Natural killer cell (primary cell): ENCODE data around the gene SMIM41. TPM values are rescaled to one million over a fixed set of nuclear protein-coding genes. Genes with fewer than 3 reads are reported as not detected.
A peak's percentile ranks its signal among the peaks of the same experiment; 100 is the strongest.
"Not testable (repeated sequence)": the region's sequence is repeated elsewhere in the genome, so short reads cannot be mapped to it uniquely, and the experiment has no call there.

Experiments
- ATAC-seq, 3 donors: fragments of 150-1000 bp in 2 of 3; fragments of 200-7000 bp in 1 of 3; cut with Tn5 transposase; 1 replicate in 1 of 3; 2 replicates in 2 of 3; pipeline ENCODE4 v1.10.0; 2021; ENCODE audit warnings: mild to moderate bottlenecking in 2 of 3, moderate library complexity in 2 of 3
- DNase-seq, 2 donors: peaks; one replicate each; pipeline versions ENCODE4 v3.0.0 to v3.0.0-alpha.2; 2013 to 2021; ENCODE audit warnings: mixed read lengths in 1 of 2
- H3K27ac ChIP-seq: one replicate; pipeline ENCODE4 v1.5.1; 2013; ENCODE audit warnings: mild to moderate bottlenecking, low read length
- H3K27me3 ChIP-seq: one replicate; pipeline ENCODE4 v1.6.1; 2013; ENCODE audit warnings: low read length; ENCODE audit not compliant: control insufficient read depth, insufficient read depth
- H3K36me3 ChIP-seq: one replicate; pipeline ENCODE4 v1.6.1; 2013; ENCODE audit warnings: low read length; ENCODE audit not compliant: control insufficient read depth, insufficient read depth
- H3K4me1 ChIP-seq: one replicate; pipeline ENCODE4 v1.6.1; 2013; ENCODE audit warnings: low read length; ENCODE audit not compliant: control insufficient read depth, insufficient read depth
- H3K4me3 ChIP-seq: one replicate; pipeline ENCODE4 v1.5.1; 2013; ENCODE audit warnings: low read length
- H3K9me3 ChIP-seq: one replicate; pipeline ENCODE4 v1.6.1; 2013; ENCODE audit warnings: low read length; ENCODE audit not compliant: control insufficient read depth, insufficient read depth
- H3K27ac Mint-ChIP-seq, 2 donors: one replicate each; pipeline ENCODE4 v1.8.0; 2022; ENCODE audit warnings: mild to moderate bottlenecking in 2 of 2, mixed read lengths in 2 of 2, moderate library complexity in 1 of 2
- H3K27me3 Mint-ChIP-seq, 2 donors: one replicate each; pipeline ENCODE4 v1.8.0; 2022; ENCODE audit warnings: low read depth in 2 of 2, mixed read lengths in 2 of 2
- H3K36me3 Mint-ChIP-seq: one replicate; pipeline ENCODE4 v1.8.0; 2022; ENCODE audit warnings: mixed read lengths
- H3K4me1 Mint-ChIP-seq, 2 donors: one replicate each; pipeline ENCODE4 v1.8.0; 2022; ENCODE audit warnings: mixed read lengths in 2 of 2
- H3K4me3 Mint-ChIP-seq: one replicate; pipeline ENCODE4 v1.8.0; 2022; ENCODE audit warnings: mild to moderate bottlenecking, moderate library complexity, mixed read lengths
- H3K9me3 Mint-ChIP-seq, 2 donors: one replicate each; pipeline ENCODE4 v1.8.0; 2022; ENCODE audit warnings: mixed read lengths in 2 of 2
- CTCF ChIP-seq: fragments of 200-600 bp; IDR thresholded peaks from one replicate; pipeline ENCODE4 v1.8.0; 2022; ENCODE audit warnings: antibody characterized with exemption
- WGBS: methylation state at CpG from one replicate; pipeline ENCODE4 v1.1.7; 2013; ENCODE audit warnings: missing lambda C conversion rate; ENCODE audit not compliant: insufficient coverage; 5-methylcytosine and 5-hydroxymethylcytosine counted together
- intact Hi-C: fragments of 100-400 bp; cut with micrococcal nuclease; formaldehyde crosslinking; loops from one replicate; pipeline ENCODE4 v1.14.2; 2022
- total RNA-seq, 4 donors: library from RNA; stranded (reverse); fragments of 120-200 nt in 1 of 4; gene quantifications; one replicate each; pipeline versions ENCODE4 v1.2.3 to v1.2.4, GENCODE V29; 2013 to 2022

The SMIM41 gene
- total RNA-seq, 3 donors from 2014 or later (not counting 1 experiment from before 2014, with no cell fraction given), result not detected

GRCh38 chr12:52096332-52097044 is 17.0 kb downstream of the SMIM41 start:
- Mint-ChIP-seq H3K36me3 (no peaks in the 10 kb centered on the region), H3K27ac (no peak overlapping the region), H3K4me3 (no peak overlapping the region), H3K4me1 (no peaks in the 10 kb centered on the region), H3K27me3 (peaks cover 24 to 44% of the 10 kb centered on the region in 2 donors), H3K9me3 (no peaks in the 10 kb centered on the region)
- TF ChIP-seq CTCF, result no peak
- H3K4me3 ChIP-seq, result no peak overlapping the region
- WGBS, result 95% methylated on average over 10 of the region's 15 CpGs
- H3K4me1 ChIP-seq, result no peaks in the 10 kb centered on the region
- intact Hi-C loops, result no loop called here
- no peaks in the 10 kb centered on the region for H3K36me3 ChIP-seq
- ATAC-seq (no peak), DNase-seq (no peak)
- peaks cover 3% of the 10 kb centered on the region for H3K27me3 ChIP-seq
- no peak overlapping the region for H3K27ac ChIP-seq
- H3K9me3 ChIP-seq, result no peaks in the 10 kb centered on the region

GRCh38 chr12:52097045-52097666 is 17.7 kb downstream of the SMIM41 start:
- peaks cover 24 to 44% of the 10 kb centered on the region in 2 donors for H3K27me3 Mint-ChIP-seq
- TF ChIP-seq CTCF, result no peak

GRCh38 chr12:52104431-52105089 is 25.1 kb downstream of the SMIM41 start:
- H3K9me3 Mint-ChIP-seq, intact Hi-C loops, H3K27ac ChIP-seq, H3K4me1 Mint-ChIP-seq, H3K4me3 ChIP-seq, H3K36me3 Mint-ChIP-seq, H3K27me3 ChIP-seq, H3K4me1 ChIP-seq, H3K4me3 Mint-ChIP-seq, DNase-seq, H3K9me3 ChIP-seq, ATAC-seq, H3K36me3 ChIP-seq, H3K27ac Mint-ChIP-seq: not testable (repeated sequence)
- 63% methylated on average over 7 of the region's 10 CpGs for WGBS
- H3K27me3 Mint-ChIP-seq, result peaks cover 26 to 57% of the 10 kb centered on the region in 2 donors

More at GRCh38 chr12:52097045-52097666, 17.7 kb downstream of the SMIM41 start:
- no peaks in the 10 kb centered on the region for H3K9me3 Mint-ChIP-seq
- H3K4me1 Mint-ChIP-seq, result no peaks in the 10 kb centered on the region
- DNase-seq (no peak), ATAC-seq (peak in 2 of 3 donors; percentile 38 to 41)
- intact Hi-C loops, result no loop called here
- Histone ChIP-seq H3K4me3 (no peak overlapping the region), H3K4me1 (no peaks in the 10 kb centered on the region), H3K9me3 (no peaks in the 10 kb centered on the region), H3K27me3 (no peaks in the 10 kb centered on the region), H3K36me3 (no peaks in the 10 kb centered on the region), H3K27ac (no peak overlapping the region)
- WGBS, result 84% methylated on average over 18 of the region's 21 CpGs
- no peak overlapping the region for H3K27ac Mint-ChIP-seq
- H3K4me3 Mint-ChIP-seq, result no peak overlapping the region
- H3K36me3 Mint-ChIP-seq, result no peaks in the 10 kb centered on the region

GRCh38 chr12:52116222-52117125 is 37.0 kb downstream of the SMIM41 start:
- peaks cover 22 to 28% of the 10 kb centered on the region in 2 donors for H3K27me3 Mint-ChIP-seq
- WGBS, result 64% methylated on average over 17 of the region's 18 CpGs
- H3K27ac ChIP-seq, intact Hi-C loops, H3K27ac Mint-ChIP-seq, H3K36me3 Mint-ChIP-seq, H3K9me3 Mint-ChIP-seq, H3K4me3 Mint-ChIP-seq, H3K4me1 Mint-ChIP-seq, ATAC-seq, H3K9me3 ChIP-seq, H3K36me3 ChIP-seq, H3K4me3 ChIP-seq: not testable (repeated sequence)
- Histone ChIP-seq H3K4me1 (peaks cover 13% of the 10 kb centered on the region), H3K27me3 (peaks cover 13% of the 10 kb centered on the region)
- peak in 1 of 2 donors; percentile 76 for DNase-seq

GRCh38 chr12:52117806-52118475 is 38.4 kb downstream of the SMIM41 start:
- H3K4me1 Mint-ChIP-seq, H3K36me3 ChIP-seq, H3K27ac Mint-ChIP-seq, DNase-seq, ATAC-seq, intact Hi-C loops, H3K9me3 Mint-ChIP-seq, H3K4me3 Mint-ChIP-seq, H3K27ac ChIP-seq, H3K36me3 Mint-ChIP-seq, H3K4me3 ChIP-seq, H3K9me3 ChIP-seq: not testable (repeated sequence)
- Histone ChIP-seq H3K4me1 (peaks cover 16% of the 10 kb centered on the region), H3K27me3 (peaks cover 12% of the 10 kb centered on the region)
- 90% methylated on average over 20 of the region's 20 CpGs for WGBS
- peaks cover 32 to 38% of the 10 kb centered on the region in 2 donors for H3K27me3 Mint-ChIP-seq
